DND-41 (cell line): ENCODE measurements around the gene KIF1A.

Experiments
- ATAC-seq: fragments of 200-7000 bp; cut with Tn5 transposase; 3 replicates; pipeline ENCODE4 v1.9.1; 2021; ENCODE audit warnings: low read depth; ENCODE audit not compliant: insufficient read depth
- DNase-seq: peaks from one replicate; pipeline ENCODE4 v3.0.0-alpha.2; 2020
- H2AFZ ChIP-seq: 2 replicates; pipeline ENCODE4 v1.6.0; 2012; ENCODE audit warnings: low read depth, low read length
- H3K27ac ChIP-seq: 2 replicates; pipeline ENCODE4 v1.5.1; 2012; ENCODE audit warnings: low read length, inconsistent platforms
- H3K27me3 ChIP-seq: fragments of 200-600 bp; sonication (generic); 2 replicates; pipeline ENCODE4 v1.6.0; 2012; ENCODE audit warnings: low read length, mild to moderate bottlenecking, inconsistent platforms; ENCODE audit not compliant: insufficient read depth, poor library complexity
- H3K36me3 ChIP-seq: 2 replicates; pipeline ENCODE4 v1.5.1; 2012; ENCODE audit warnings: low read length, inconsistent platforms; ENCODE audit not compliant: insufficient read depth
- H3K4me1 ChIP-seq: 2 replicates; pipeline ENCODE4 v1.5.1; 2012; ENCODE audit warnings: mild to moderate bottlenecking, low read length; ENCODE audit not compliant: insufficient read depth
- H3K4me2 ChIP-seq: 2 replicates; pipeline ENCODE4 v1.6.0; 2012; ENCODE audit warnings: mild to moderate bottlenecking, moderate library complexity, low read length, inconsistent platforms; ENCODE audit not compliant: insufficient read depth
- H3K4me3 ChIP-seq, 2 experiments: fragments of 200-600 bp in 1 of 2; shearing (Covaris generic) in 1 of 2; 2 replicates each; pipeline ENCODE4 v1.5.1; 2012 to 2016; ENCODE audit warnings: inconsistent platforms in 2 of 2, low read length in 2 of 2, mild to moderate bottlenecking in 2 of 2, low read depth in 1 of 2, moderate library complexity in 1 of 2
- H3K79me2 ChIP-seq: 2 replicates; pipeline ENCODE4 v1.6.0; 2012; ENCODE audit warnings: low read length, inconsistent platforms; ENCODE audit not compliant: insufficient read depth
- H3K9ac ChIP-seq: 2 replicates; pipeline ENCODE4 v1.6.0; 2012; ENCODE audit warnings: low read depth, mild to moderate bottlenecking, inconsistent platforms, low read length, moderate library complexity
- H3K9me3 ChIP-seq: 2 replicates; pipeline ENCODE4 v1.5.1; 2012; ENCODE audit warnings: low read length, moderate library complexity, mild to moderate bottlenecking, inconsistent platforms; ENCODE audit not compliant: insufficient read depth, severe bottlenecking
- H4K20me1 ChIP-seq: 2 replicates; pipeline ENCODE4 v1.6.0; 2012; ENCODE audit warnings: low read length; ENCODE audit not compliant: insufficient read depth
- CTCF ChIP-seq: IDR thresholded peaks from 2 replicates; pipeline ENCODE4 v1.5.1; 2012; ENCODE audit warnings: borderline replicate concordance, low read length, moderate library complexity, mild to moderate bottlenecking; ENCODE audit not compliant: poor library complexity, severe bottlenecking; ENCODE audit errors: extremely low read depth
- EZH2 ChIP-seq: IDR thresholded peaks from 3 replicates; pipeline ENCODE4 v1.6.1; 2012; ENCODE audit warnings: borderline replicate concordance, low read depth, mild to moderate bottlenecking, moderate library complexity, low read length, inconsistent platforms; ENCODE audit not compliant: severe bottlenecking

KIF1A gene

GRCh38 chr2:240793313-240794177 is 26.5 kb downstream of the KIF1A start:
- no peak for DNase-seq

GRCh38 chr2:240792629-240793312 is 27.2 kb downstream of the KIF1A start:
- Histone ChIP-seq H3K79me2 (no peaks in the 10 kb centered on the region), H3K36me3 (no peaks in the 10 kb centered on the region), H3K4me3 (no peak overlapping the region), H2AFZ (no peak overlapping the region), H3K27me3 (no peaks in the 10 kb centered on the region), H4K20me1 (no peaks in the 10 kb centered on the region), H3K9me3 (no peaks in the 10 kb centered on the region), H3K9ac (no peak overlapping the region), H3K4me2 (no peak overlapping the region), H3K27ac (no peak overlapping the region), H3K4me1 (no peaks in the 10 kb centered on the region)
- ATAC-seq (no peak), DNase-seq (no peak)
- TF ChIP-seq CTCF (no peak), EZH2 (no peak)

More at GRCh38 chr2:240793313-240794177, 26.5 kb downstream of the KIF1A start:
- H3K79me2 ChIP-seq = no peaks in the 10 kb centered on the region
- H3K36me3 ChIP-seq = no peaks in the 10 kb centered on the region
- peaks cover 4% of the 10 kb centered on the region for H3K27me3 ChIP-seq
- H2AFZ ChIP-seq = no peak overlapping the region
- H3K27ac ChIP-seq = no peak overlapping the region
- no peak for ATAC-seq
- no peak overlapping the region for H3K4me2 ChIP-seq
- H3K4me1 ChIP-seq = no peaks in the 10 kb centered on the region
- no peak overlapping the region for H3K9ac ChIP-seq
- no peaks in the 10 kb centered on the region for H3K9me3 ChIP-seq
- no peaks in the 10 kb centered on the region for H4K20me1 ChIP-seq
- H3K4me3 ChIP-seq = no peak overlapping the region
- TF ChIP-seq CTCF = no peak
- no peak for TF ChIP-seq EZH2

GRCh38 chr2:240791821-240792628 is 28.0 kb downstream of the KIF1A start:
- Histone ChIP-seq H3K36me3 (no peaks in the 10 kb centered on the region), H3K79me2 (no peaks in the 10 kb centered on the region), H3K27ac (no peak overlapping the region), H3K9me3 (no peaks in the 10 kb centered on the region), H3K4me1 (no peaks in the 10 kb centered on the region), H3K4me2 (no peak overlapping the region), H4K20me1 (no peaks in the 10 kb centered on the region), H3K4me3 (no peak overlapping the region), H3K9ac (no peak overlapping the region), H2AFZ (no peak overlapping the region), H3K27me3 (no peaks in the 10 kb centered on the region)
- TF ChIP-seq EZH2 (no peak), CTCF (no peak)
- no peak for ATAC-seq
- DNase-seq = no peak
